Stimulated activated naive CD8-positive, alpha-beta T cell treated with anti-CD3 and anti-CD28 coated beads, Interleukin-15, Interleukin-2, amounts not matched to agents 100 ng/mL and 50 ng/mL, for 24 hours (primary cell): Measurements from ENCODE around the gene EID2B.
A peak's percentile ranks its signal among the peaks of the same experiment; 100 is the strongest.

Source experiments
- H3K27ac Mint-ChIP-seq: one replicate; pipeline ENCODE4 v1.8.0; 2021; ENCODE audit warnings: mild to moderate bottlenecking, mixed read lengths
- H3K27me3 Mint-ChIP-seq: one replicate; pipeline ENCODE4 v1.8.0; 2021; ENCODE audit warnings: mixed read lengths
- H3K36me3 Mint-ChIP-seq: one replicate; pipeline ENCODE4 v1.8.0; 2021; ENCODE audit warnings: low read depth, mixed read lengths
- H3K4me1 Mint-ChIP-seq: one replicate; pipeline ENCODE4 v1.8.0; 2021; ENCODE audit warnings: low read depth, mixed read lengths
- H3K4me3 Mint-ChIP-seq: one replicate; pipeline ENCODE4 v1.8.0; 2021; ENCODE audit warnings: mild to moderate bottlenecking, mixed read lengths
- H3K9me3 Mint-ChIP-seq: one replicate; pipeline ENCODE4 v1.8.0; 2021; ENCODE audit warnings: mixed read lengths

Gene EID2B

DNA sequence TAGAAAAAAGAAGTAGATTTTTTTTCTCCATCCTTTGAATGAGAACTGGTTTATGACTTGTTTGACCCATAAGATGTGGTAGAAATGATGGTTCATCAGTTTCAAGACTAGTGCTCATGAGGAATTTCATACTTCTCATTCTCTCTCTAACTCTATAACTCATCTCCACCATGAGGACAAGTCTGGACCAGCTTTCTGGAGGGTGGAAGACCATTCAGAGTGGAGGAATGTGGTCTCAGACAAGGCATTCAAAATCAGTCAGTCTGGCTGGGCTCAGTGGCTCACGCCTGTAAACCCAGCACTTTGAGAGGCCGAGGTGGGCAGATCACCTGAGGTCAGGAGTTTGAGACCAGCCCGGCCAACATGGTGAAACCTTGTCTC is 10.8 kb upstream of the EID2B start:
- Mint-ChIP-seq H3K9me3 (no peaks in the 10 kb centered on the region), H3K27ac (peak overlapping the region; percentile 67), H3K4me1 (peaks cover 54% of the 10 kb centered on the region), H3K27me3 (no peaks in the 10 kb centered on the region), H3K36me3 (peaks cover 1% of the 10 kb centered on the region), H3K4me3 (no peak overlapping the region)

DNA sequence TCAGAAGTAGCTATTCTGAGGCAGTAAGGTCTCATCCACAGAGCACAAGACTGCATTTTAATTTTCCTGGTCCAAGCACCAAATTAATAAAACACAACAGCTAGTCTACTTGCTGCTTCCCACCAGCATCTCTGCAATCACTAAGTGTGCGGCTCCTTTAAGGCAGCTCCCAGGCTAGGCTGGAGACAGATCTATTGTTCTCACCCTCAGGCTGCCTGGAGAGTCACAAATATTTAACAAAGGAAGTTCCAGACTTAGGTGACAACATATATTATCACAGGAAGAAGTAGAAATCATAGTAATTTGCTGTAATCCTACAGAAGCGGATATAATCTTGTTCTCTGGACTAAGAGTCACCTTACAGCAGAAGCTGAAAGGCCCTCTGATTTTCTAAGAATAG is 9.6 kb upstream of the EID2B start:
- Mint-ChIP-seq H3K9me3 (no peaks in the 10 kb centered on the region), H3K27ac (no peak overlapping the region), H3K4me3 (no peak overlapping the region), H3K36me3 (peaks cover 6% of the 10 kb centered on the region), H3K4me1 (peaks cover 66% of the 10 kb centered on the region), H3K27me3 (no peaks in the 10 kb centered on the region)

DNA sequence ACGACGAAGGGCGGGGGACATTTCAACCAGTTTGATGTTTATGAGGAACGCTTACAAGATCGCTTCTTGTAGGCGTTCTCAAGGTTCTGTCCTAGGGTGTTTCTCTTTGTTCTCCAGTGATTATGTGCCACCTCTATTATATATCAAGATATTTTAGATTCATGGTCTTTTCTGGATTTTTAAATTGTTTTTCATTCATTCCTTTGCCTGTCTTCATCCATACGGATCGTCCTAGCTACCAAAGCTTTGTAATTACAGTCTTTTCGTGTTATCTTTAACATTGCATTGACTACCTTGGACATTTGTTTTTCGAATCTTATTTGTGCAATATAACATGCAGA is 7.7 kb upstream of the EID2B start:
- Mint-ChIP-seq H3K27me3 (no peaks in the 10 kb centered on the region), H3K4me1 (peaks cover 62% of the 10 kb centered on the region), H3K27ac (peak overlapping the region; percentile 92), H3K4me3 (peak overlapping the region; percentile 86), H3K36me3 (peaks cover 6% of the 10 kb centered on the region), H3K9me3 (no peaks in the 10 kb centered on the region)

- peak within 1 kb of the TSS; percentile 92 for H3K27ac Mint-ChIP-seq
- H3K4me1 Mint-ChIP-seq = peaks cover 58% of the 10 kb centered on the region
- no peaks in the 10 kb centered on the region for H3K9me3 Mint-ChIP-seq
- peak within 1 kb of the TSS; percentile 86 for H3K4me3 Mint-ChIP-seq
- H3K36me3 Mint-ChIP-seq = peaks cover 6% of the 10 kb centered on the region
- no peaks in the 10 kb centered on the region for H3K27me3 Mint-ChIP-seq
Observed at GRCh38 chr19:39539518-39540332, 7.1 kb upstream of the EID2B start, which contains the start of gene EID2. Gene EID2 (minus strand): TSS chr19:39540161. CDS start chr19:39540079, 82 bp downstream.

DNA sequence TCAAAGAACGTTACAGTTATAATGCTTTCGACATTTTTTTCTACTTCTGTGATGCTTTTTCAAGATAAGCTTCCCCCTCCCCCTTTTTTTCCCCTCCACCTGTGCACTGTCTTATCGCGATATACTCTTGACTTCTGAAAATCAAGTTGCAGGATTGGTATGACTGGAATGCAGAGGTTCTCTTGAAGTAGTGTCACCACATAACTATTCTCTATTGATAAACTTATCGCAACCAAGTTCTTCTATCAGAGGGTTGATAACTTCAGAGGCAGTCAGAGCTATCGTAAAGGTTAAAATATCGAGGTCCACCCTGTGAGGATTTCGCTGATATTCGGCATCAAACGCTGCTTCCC is 6.5 kb upstream of the EID2B start:
- H3K4me1 Mint-ChIP-seq = peaks cover 52% of the 10 kb centered on the region
- peak overlapping the region; percentile 86 for H3K4me3 Mint-ChIP-seq
- peak overlapping the region; percentile 91 for H3K27ac Mint-ChIP-seq
- peaks cover 6% of the 10 kb centered on the region for H3K36me3 Mint-ChIP-seq
- no peaks in the 10 kb centered on the region for H3K9me3 Mint-ChIP-seq
- no peaks in the 10 kb centered on the region for H3K27me3 Mint-ChIP-seq

DNA sequence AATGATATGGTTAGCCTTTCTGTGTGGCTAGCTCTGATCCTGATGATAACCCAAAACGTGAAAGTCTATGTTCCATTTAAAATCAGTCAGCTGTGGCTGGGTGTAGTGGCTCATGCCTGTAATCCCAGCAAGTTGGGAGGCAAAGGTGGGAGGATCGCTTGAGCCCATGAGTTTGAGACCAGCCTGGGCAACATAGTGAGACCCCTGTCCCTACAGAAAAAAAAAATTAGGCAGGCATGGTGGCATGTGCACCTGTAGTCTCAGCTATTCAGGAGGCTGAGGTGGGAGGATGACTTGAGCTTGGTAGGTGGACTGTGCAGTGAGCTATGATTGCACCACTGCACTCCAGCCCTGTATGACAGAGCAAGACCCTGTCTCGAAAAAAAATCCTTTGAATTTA is 1.1 kb upstream of the EID2B start:
- Mint-ChIP-seq H3K27me3 (no peaks in the 10 kb centered on the region), H3K4me1 (peaks cover 40% of the 10 kb centered on the region), H3K4me3 (no peak overlapping the region), H3K9me3 (no peaks in the 10 kb centered on the region), H3K27ac (no peak overlapping the region), H3K36me3 (peaks cover 6% of the 10 kb centered on the region)

- H3K36me3 Mint-ChIP-seq = peaks cover 7% of the 10 kb centered on the region
- H3K27me3 Mint-ChIP-seq = no peaks in the 10 kb centered on the region
- H3K4me1 Mint-ChIP-seq = peaks cover 38% of the 10 kb centered on the region
- H3K4me3 Mint-ChIP-seq = peak overlapping the region; percentile 92
- H3K27ac Mint-ChIP-seq = peak overlapping the region; percentile 72
- no peaks in the 10 kb centered on the region for H3K9me3 Mint-ChIP-seq
Observed at GRCh38 chr19:39533003-39533512, 406 bp upstream of the EID2B start.

- Mint-ChIP-seq H3K27me3 (no peaks in the 10 kb centered on the region), H3K4me3 (peak overlapping the region; percentile 92), H3K36me3 (peaks cover 6% of the 10 kb centered on the region), H3K9me3 (no peaks in the 10 kb centered on the region), H3K27ac (peak overlapping the region; percentile 73), H3K4me1 (peaks cover 29% of the 10 kb centered on the region)
Observed at GRCh38 chr19:39531834-39532232, 819 bp downstream of the EID2B start.

GRCh38 chr19:39525205-39525604 is 7.4 kb downstream of the EID2B start:
- H3K4me3 Mint-ChIP-seq = no peak overlapping the region
- H3K4me1 Mint-ChIP-seq = peaks cover 13% of the 10 kb centered on the region
- H3K36me3 Mint-ChIP-seq = peaks cover 9% of the 10 kb centered on the region
- no peak overlapping the region for H3K27ac Mint-ChIP-seq
- no peaks in the 10 kb centered on the region for H3K9me3 Mint-ChIP-seq
- H3K27me3 Mint-ChIP-seq = no peaks in the 10 kb centered on the region

GRCh38 chr19:39524495-39524894 is 8.2 kb downstream of the EID2B start:
- Mint-ChIP-seq H3K9me3 (no peaks in the 10 kb centered on the region), H3K4me3 (no peak overlapping the region), H3K27ac (no peak overlapping the region)

GRCh38 chr19:39520541-39521484 is 11.8 kb downstream of the EID2B start:
- Mint-ChIP-seq H3K36me3 (peaks cover 3% of the 10 kb centered on the region), H3K4me3 (no peak overlapping the region), H3K27ac (no peak overlapping the region), H3K27me3 (peaks cover 14% of the 10 kb centered on the region), H3K4me1 (peaks cover 15% of the 10 kb centered on the region), H3K9me3 (no peaks in the 10 kb centered on the region)

More at GRCh38 chr19:39524495-39524894, 8.2 kb downstream of the EID2B start:
- peaks cover 13% of the 10 kb centered on the region for H3K4me1 Mint-ChIP-seq
- H3K27me3 Mint-ChIP-seq = no peaks in the 10 kb centered on the region
- peaks cover 9% of the 10 kb centered on the region for H3K36me3 Mint-ChIP-seq

DNA sequence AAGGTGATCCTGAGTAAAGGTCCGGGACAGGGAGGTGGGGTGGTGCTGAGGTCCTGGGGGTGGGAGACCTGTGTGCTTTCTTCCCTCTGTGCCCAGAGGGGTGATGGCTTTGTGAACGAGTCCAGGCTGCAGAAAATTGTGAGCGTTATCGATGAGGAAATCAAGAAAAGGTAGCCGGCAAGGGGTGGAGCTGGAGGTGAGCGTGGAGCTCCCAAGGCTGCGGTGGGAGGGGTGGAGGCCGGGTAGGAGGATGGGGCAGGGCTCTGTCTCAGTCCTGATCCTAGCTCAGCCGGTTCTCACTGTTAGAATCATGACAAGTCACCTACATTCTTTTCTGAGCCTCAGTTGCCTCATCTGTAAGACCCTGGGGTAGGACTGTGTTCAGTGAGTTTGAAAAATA is 13.7 kb downstream of the EID2B start:
- no peak overlapping the region for H3K27ac Mint-ChIP-seq
- H3K4me1 Mint-ChIP-seq = peaks cover 27% of the 10 kb centered on the region
- H3K27me3 Mint-ChIP-seq = peaks cover 26% of the 10 kb centered on the region
- no peaks in the 10 kb centered on the region for H3K9me3 Mint-ChIP-seq
- H3K36me3 Mint-ChIP-seq = no peaks in the 10 kb centered on the region
- no peak overlapping the region for H3K4me3 Mint-ChIP-seq

DNA sequence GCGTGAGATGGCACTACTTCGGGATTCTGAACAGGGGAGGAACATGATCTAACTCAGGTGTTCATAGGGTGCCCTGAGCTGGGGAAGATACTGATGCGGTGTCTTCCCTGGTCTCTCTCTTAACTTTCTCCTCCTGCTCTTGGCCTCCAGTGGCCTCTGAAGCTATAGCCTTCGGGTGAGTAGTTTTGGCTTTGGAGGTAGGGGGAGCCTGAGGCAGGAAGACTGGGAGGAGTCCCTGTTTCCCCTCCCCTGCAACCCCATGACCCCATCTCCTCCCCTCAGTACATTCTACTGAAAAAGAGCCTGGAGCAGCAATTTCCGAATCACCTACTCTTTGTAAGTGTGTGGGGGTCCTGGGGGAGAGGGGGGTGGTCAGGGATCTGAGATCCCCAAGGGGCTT is 14.2 kb downstream of the EID2B start:
- Mint-ChIP-seq H3K4me3 (no peak overlapping the region), H3K36me3 (no peaks in the 10 kb centered on the region), H3K27ac (no peak overlapping the region), H3K4me1 (peaks cover 27% of the 10 kb centered on the region), H3K9me3 (no peaks in the 10 kb centered on the region), H3K27me3 (peaks cover 31% of the 10 kb centered on the region)

- Mint-ChIP-seq H3K4me3 (no peak overlapping the region), H3K27ac (no peak overlapping the region), H3K36me3 (no peaks in the 10 kb centered on the region), H3K9me3 (no peaks in the 10 kb centered on the region), H3K4me1 (peaks cover 27% of the 10 kb centered on the region), H3K27me3 (peaks cover 39% of the 10 kb centered on the region)
Observed at GRCh38 chr19:39517432-39517831, 15.2 kb downstream of the EID2B start.

- peak overlapping the region; percentile 17 for H3K4me3 Mint-ChIP-seq
- no peaks in the 10 kb centered on the region for H3K36me3 Mint-ChIP-seq
- peaks cover 20% of the 10 kb centered on the region for H3K4me1 Mint-ChIP-seq
- H3K9me3 Mint-ChIP-seq = no peaks in the 10 kb centered on the region
- H3K27ac Mint-ChIP-seq = no peak overlapping the region
- H3K27me3 Mint-ChIP-seq = peaks cover 45% of the 10 kb centered on the region
Observed at GRCh38 chr19:39516270-39516669, 16.4 kb downstream of the EID2B start.
